Adrenal gland (tissue), 5 donors: ENCODE results near the gene SLC15A5.

Experiments used
- CTCF ChIP-seq, 6 experiments: fragments of 450-650 bp in 4 of 6; fragments of 200-600 bp in 2 of 6; sonication (generic) in 1 of 6; IDR thresholded peaks; 1 replicate in 5 of 6; 2 replicates in 1 of 6; pipeline versions ENCODE4 v1.5.1 to v1.8.0; 2016 to 2021; ENCODE audit warnings: antibody characterized with exemption in 6 of 6, mild to moderate bottlenecking in 2 of 6, moderate library complexity in 1 of 6
- POLR2A ChIP-seq, 2 donors: fragments of 450-650 bp; IDR thresholded peaks; one replicate each; pipeline ENCODE4 v1.6.1; 2017; ENCODE audit warnings: antibody characterized with exemption in 2 of 2, mild to moderate bottlenecking in 2 of 2, moderate library complexity in 1 of 2
- donor health status: DM: no; HTN: no; CAD: no.

DNA sequence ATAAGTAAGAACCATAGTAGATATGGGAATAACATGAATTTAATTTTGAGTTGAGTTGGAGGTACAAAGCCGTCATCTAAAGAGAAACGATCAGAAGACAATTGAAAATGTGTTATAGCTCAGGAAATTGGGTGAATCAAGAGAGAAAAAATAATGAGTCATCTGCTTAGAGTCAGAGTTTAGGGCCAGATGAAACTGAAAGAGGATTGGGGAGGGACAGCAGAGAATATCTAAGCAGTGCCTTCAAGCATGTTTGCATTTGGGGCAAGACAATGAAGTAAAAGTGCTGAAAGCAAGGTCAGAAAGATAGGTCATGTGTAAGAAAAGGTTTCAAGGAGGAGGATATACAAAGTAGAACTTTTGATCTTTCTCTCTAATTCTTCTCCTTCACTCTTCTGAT lies 49.4 kb downstream of the SLC15A5 start:
- no peak for TF ChIP-seq CTCF (IDR thresholded peaks at IDR 0.05)
- TF ChIP-seq POLR2A (IDR thresholded peaks at IDR 0.05), result no peak
